Hematopoietic multipotent progenitor cell treated with erythropoietin and hydrocortisone succinate and interleukin-3 and kit ligand, for 17 days (in vitro differentiated cells): Measurements from ENCODE around the gene NCOR1.
A peak's percentile ranks its signal among the peaks of the same experiment; 100 is the strongest.
"Not testable (repeated sequence)": the region's sequence is repeated elsewhere in the genome, so short reads cannot be mapped to it uniquely, and the experiment has no call there.

Experiments used
- DNase-seq: peaks from one replicate; pipeline ENCODE4 v3.0.0-alpha.2; 2015; ENCODE audit warnings: low spot score

The NCOR1 gene

DNA sequence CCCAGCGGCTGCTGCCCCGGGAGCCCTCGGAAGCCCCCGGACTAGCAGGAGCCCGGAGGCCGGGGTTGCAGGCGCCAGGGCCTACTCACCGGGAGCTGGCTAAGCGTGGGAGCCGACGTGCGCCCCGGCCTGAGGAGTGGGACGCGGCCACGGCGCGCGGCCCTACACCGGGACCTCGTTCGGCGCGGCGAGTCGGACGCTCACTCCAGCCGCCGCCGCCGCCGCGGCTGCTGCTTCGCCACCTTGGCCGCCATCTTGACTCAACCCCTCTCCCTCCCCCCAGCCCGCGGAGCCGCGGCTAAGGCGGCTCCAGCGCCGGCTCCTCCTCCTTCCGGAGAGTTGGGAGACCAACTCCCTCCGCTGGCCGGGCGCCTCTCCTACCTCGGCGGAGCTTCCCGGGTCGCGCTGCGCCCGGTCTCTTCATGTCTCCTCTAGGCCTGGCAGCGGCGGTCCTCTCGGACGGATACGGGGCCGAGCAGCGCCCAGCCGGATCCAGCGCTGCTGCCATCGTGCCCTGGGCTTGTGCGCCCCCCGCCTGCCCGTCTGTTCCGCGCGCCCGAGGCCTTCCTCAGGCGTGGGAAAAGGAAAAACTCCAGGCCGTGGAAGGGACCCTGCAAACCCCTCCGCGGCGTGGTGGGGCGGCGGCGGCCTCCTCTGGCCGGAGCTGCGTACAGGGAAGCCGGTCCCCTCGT lies at the start of gene NCOR1:
Gene NCOR1, minus strand, starts transcription at position 262 of the 692 bp plus-strand sequence. CDS start 20,965 bp downstream, outside the sequence.
- DNase-seq, result peak; percentile 91

- no peak for DNase-seq
Measured at GRCh38 chr17:16262201-16262600, 46.9 kb upstream of the NCOR1 start.

- DNase-seq, result no peak
Measured at GRCh38 chr17:16261049-16261448, 45.7 kb upstream of the NCOR1 start.

GRCh38 chr17:16259926-16260325 lies 44.6 kb upstream of the NCOR1 start:
- DNase-seq, result no peak

DNA sequence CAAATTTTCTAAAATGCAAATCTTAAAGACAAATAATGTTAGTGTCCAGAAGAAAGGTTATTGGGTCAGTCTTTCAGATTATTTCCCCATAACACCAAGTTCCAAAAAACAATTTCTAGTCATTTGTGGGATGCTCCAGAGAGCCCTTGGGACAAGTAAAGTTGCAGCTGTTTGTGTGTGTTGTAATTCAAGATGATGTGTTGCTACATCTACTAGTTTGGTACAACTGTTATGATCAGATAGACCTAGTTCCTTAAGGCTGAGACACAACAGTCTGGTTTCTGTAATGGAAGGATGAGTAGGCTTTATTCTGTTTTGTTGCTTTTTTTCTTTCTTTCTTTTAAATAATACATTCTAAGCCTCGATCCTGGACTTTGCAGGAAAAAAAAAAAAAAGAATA lies 43.6 kb upstream of the NCOR1 start:
- DNase-seq, result no peak

GRCh38 chr17:16255481-16255921 lies 40.2 kb upstream of the NCOR1 start:
- no peak for DNase-seq

DNA sequence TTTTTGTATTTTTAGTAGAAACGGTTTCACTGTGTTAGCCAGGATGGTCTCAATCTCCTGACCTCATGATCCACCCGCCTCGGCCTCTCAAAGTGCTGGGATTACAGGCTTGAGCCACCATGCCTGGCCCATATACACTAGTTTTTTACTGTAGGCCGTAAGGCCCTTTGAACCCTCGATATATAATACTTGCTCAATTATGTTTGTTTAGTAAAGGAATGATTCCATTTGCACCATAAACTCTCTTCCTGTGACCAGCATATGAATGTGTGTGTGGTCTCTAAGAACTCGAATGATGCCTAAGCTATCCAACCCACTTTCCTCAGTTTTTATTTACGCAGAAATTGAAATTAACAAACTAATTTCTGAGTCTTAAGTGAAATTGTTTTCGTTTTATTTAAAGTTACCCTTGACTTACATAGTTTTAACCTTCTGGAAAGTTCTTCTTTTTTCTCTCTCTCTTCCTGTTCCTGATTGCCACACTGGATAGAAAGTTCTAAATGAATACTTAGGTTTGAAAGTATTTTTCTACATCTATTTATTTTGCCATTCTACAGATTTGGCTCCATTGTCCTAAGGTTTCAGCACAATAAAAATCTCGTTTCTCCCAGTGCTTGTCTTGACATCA lies 39.6 kb upstream of the NCOR1 start:
- DNase-seq, result no peak

- no peak for DNase-seq
Measured at GRCh38 chr17:16251556-16251955, 36.2 kb upstream of the NCOR1 start.

- DNase-seq, result no peak
Measured at GRCh38 chr17:16251043-16251442, 35.7 kb upstream of the NCOR1 start.

GRCh38 chr17:16250635-16251034 lies 35.3 kb upstream of the NCOR1 start:
- no peak for DNase-seq

GRCh38 chr17:16247586-16247984 lies 32.3 kb upstream of the NCOR1 start:
- DNase-seq, result no peak

GRCh38 chr17:16243801-16244567 lies 28.6 kb upstream of the NCOR1 start:
- no peak for DNase-seq

GRCh38 chr17:16243385-16243784 lies 28.1 kb upstream of the NCOR1 start:
- DNase-seq, result no peak

GRCh38 chr17:16241906-16242399 lies 26.6 kb upstream of the NCOR1 start:
- DNase-seq, result no peak

DNA sequence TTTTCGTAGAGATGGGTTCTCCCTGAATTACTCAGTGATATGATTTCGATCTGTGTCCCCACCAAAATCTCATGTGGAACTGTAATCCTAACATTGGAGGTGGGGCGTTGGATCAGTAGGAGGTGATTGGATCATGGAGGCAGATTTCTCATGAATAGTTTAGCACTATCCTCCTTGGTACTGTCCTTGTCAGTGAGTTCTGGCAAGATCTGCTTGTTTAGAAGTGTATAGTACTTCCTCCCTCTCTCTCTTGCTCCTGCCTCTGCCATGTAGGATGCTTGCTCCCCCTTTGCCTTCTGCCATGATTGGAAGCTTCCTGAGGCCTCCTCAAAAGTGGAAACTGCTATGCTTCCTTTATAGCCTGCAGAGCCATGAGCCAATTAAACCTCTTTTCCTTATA lies 24.6 kb upstream of the NCOR1 start:
- DNase-seq, result no peak

DNA sequence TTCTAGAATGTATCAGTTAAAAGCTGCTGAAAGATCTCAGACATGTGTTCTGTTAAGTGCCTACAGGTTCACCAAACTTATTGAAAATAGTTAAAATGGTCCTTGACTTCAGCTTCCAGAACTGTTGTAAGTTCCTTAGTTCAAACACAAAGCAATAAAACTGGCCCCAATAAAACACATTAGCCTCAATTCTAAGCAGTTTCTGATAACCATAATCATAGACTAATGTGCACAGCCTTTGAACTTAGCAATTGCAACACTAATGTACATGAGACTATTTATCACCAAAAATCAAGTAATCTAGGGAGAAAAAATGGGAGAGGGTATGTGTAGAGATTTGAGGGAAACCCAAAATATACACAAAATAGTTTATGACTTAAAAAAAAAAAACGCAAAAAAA lies 17.1 kb upstream of the NCOR1 start:
- DNase-seq, result no peak

DNA sequence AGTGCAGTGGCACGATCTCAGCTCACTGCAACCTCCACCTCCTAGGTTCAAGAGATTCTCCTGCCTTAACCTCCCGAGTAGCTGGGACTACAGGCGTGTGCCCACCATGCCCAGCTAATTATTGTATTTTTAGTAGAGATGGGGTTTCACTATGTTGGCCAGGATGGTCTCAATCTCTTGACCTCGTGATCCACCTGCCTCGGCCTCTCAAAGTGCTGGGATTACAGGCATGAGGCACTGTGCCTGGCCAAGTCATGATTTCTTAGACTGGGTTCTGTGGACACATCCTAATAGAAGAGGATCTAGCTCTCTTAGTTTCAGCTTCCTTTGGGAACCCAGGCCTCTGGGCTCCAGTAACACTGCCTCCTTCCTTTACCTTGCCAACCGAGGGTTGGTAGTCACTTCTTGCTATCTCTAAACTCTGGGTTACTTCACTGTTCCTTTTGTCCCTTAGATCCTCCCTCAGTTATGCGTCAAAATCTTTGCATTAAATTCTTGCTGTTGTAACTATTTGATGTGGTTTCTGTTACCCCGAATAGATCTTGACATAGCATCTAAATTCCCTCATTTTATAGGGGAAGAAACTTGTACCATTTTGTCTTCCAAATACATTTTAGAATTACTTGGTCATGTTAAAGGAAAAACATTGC lies 14.7 kb upstream of the NCOR1 start:
- DNase-seq, result not testable (repeated sequence)

DNA sequence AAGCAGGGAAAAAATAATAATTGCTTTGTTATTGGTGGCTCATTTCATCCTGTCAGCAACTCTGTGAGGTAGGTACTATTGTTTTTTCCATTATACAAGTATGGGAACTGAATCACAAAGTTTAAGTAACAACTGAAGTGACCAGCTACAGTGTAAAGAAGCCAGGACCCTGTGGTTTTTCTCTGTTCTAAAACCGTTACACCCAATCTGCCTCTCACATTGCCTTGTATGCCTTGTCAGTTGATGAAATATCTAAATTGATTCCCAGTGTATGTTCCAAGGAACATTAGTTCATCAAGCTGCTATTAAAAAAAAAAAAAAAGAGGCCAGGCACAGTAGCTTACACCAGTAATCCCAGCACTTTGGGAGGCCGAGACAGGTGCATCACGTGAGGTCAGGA lies 7.1 kb upstream of the NCOR1 start:
- DNase-seq, result no peak

DNA sequence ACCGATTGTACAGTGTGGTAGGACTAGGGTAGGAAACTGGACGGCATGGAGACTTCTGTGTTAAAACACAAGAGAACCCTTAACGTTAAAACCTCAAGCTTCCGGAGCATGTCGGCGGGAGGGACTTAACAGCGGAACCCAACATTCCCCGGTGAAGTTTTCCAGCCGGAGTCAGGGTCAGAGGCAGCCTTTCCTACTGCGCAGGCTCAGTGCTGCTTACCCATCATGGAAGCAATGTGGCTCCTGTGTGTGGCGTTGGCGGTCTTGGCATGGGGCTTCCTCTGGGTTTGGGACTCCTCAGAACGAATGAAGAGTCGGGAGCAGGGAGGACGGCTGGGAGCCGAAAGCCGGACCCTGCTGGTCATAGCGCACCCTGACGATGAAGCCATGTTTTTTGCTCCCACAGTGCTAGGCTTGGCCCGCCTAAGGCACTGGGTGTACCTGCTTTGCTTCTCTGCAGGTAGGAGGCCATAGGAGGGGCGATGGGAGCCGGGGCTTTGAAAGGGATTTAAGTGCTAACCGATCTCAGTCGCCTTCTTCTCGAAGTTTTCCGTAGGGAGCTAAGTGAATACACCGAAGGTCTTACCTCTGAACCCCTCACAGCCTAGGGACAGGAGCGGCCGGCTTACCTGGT lies 1.8 kb upstream of the NCOR1 start, which contains the start of gene PIGL:
Gene PIGL, plus strand, starts transcription at position 209 of the 634 bp plus-strand sequence. Its CDS starts 17 bp downstream, at position 226.
- DNase-seq, result peak; percentile 96

DNA sequence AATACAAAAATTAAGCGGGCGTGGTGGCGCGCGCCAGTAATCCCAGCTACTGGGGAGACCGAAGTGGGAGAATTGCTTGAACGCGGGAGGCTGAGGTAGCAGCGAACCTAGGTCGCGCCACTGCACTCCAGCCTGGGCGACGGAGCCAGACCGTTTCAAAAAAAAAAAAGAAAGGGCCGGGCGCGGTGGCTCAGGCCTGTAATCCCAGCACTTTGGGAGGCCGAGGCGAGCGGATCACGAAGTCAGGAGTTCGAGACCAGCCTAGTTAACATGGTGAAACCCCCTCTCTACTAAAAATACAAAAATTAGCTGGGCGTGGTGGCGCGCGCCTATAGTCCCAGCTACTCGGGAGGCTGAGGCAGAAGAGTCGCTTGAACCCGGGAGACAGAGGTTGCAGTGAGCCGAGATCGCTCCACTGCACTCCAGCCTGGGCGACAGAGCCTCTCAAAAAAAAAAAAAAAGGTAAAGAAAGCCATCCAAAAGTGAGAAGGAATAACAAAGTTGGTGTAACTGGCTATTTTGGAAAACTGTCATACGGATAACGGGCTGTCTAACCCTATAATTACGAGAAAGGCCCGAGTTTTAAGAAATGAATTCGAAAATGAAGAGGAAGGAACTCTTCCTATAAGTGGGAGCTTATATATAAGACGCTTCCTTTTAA lies 1.1 kb upstream of the NCOR1 start:
- not testable (repeated sequence) for DNase-seq

- no peak for DNase-seq
Measured at GRCh38 chr17:16215965-16216316, 607 bp upstream of the NCOR1 start.

DNA sequence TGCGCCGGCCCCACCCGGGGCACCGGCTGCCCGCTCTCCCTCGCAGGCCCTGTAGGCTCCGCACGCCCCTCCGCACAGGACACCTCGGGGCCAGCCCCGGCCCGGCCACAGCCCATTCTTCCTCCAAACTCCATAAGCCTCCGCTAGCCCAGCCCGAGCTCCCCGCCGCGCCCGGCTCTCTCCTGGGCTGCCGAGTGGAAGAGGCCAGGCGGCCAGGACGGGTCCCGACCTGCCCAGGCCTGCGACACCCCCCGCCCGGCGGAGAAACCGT lies 397 bp downstream of the NCOR1 start:
- no peak for DNase-seq
